Erythroblast (primary cell): ENCODE measurements around the gene MB21D2.

ENCODE experiments used
- GATA1 ChIP-seq: IDR thresholded peaks from 2 replicates; pipeline ENCODE4 v1.6.1; 2011; ENCODE audit warnings: low read depth, mild to moderate bottlenecking, control low read depth, low read length, moderate library complexity
- POLR2A ChIP-seq: IDR thresholded peaks from 2 replicates; pipeline ENCODE4 v1.6.1; 2011; ENCODE audit warnings: mild to moderate bottlenecking, low read length

- no peak for TF ChIP-seq POLR2A
- TF ChIP-seq GATA1 = no peak
These were observed 10.7 kb downstream of the MB21D2 start for GRCh38 chr3:192906940-192907339.
